ENCODE measurements around the gene TSHB.

The TSHB gene

DNA sequence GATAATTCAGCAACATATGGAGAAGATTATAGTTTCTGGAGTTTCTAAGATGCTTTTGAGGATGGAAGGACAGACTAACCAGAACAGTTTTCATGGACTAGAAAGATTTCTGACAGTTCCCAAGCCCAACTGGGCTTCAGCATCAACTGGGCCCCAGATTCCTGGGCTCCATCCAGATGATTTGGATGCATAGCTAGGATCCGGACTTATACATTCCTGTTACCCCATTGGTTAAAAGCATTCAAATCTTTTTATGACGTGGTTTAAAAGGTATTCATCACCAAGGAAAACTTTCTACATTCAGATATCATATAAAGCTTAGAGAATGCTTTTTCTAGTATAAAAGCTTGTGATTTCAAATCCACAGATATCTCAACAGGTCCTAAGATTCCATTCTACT is 29.7 kb downstream of the TSHB start:
- H3K27ac ChIP-seq = no peak overlapping the region
- TF ChIP-seq, protein P1, sequence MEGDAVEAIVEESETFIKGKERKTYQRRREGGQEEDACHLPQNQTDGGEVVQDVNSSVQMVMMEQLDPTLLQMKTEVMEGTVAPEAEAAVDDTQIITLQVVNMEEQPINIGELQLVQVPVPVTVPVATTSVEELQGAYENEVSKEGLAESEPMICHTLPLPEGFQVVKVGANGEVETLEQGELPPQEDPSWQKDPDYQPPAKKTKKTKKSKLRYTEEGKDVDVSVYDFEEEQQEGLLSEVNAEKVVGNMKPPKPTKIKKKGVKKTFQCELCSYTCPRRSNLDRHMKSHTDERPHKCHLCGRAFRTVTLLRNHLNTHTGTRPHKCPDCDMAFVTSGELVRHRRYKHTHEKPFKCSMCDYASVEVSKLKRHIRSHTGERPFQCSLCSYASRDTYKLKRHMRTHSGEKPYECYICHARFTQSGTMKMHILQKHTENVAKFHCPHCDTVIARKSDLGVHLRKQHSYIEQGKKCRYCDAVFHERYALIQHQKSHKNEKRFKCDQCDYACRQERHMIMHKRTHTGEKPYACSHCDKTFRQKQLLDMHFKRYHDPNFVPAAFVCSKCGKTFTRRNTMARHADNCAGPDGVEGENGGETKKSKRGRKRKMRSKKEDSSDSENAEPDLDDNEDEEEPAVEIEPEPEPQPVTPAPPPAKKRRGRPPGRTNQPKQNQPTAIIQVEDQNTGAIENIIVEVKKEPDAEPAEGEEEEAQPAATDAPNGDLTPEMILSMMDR (conservative IDR thresholded peaks at IDR 0.05) = no peak

GRCh38 chr1:115060501-115060900 is 30.9 kb downstream of the TSHB start:
- TF ChIP-seq, protein P1 (conservative IDR thresholded peaks at IDR 0.05) = no peak
- H3K27ac ChIP-seq = no peak overlapping the region

DNA sequence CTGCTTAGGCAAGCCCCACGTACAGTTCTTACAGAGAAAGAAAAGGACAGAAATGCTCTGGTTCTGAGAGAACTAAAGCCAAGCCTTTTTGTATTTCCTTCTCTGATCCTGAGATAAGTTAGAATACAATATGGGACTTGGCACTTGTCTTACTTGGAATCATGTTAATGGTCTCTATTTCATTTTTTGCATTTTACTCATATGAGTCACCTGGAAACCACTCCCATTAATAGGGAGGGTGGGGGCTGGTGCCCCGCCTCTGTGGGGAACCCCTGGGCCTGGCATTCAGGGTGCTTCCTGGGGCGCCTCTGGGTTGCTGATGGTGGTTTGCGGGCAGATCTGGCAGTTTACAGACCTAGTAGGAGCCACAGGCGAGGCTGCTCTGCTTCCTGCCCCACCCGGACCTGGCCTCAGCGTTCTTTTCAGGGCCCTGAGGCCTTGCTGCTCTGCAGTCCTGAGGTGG is 32.9 kb downstream of the TSHB start:
- TF ChIP-seq, protein P1 (conservative IDR thresholded peaks at IDR 0.05) = no peak
- H3K27ac ChIP-seq = no peak overlapping the region

- TF ChIP-seq, protein P1 (conservative IDR thresholded peaks at IDR 0.05) = no peak
- H3K27ac ChIP-seq = no peak overlapping the region
These were observed 33.7 kb downstream of the TSHB start for GRCh38 chr1:115063228-115063901.

DNA sequence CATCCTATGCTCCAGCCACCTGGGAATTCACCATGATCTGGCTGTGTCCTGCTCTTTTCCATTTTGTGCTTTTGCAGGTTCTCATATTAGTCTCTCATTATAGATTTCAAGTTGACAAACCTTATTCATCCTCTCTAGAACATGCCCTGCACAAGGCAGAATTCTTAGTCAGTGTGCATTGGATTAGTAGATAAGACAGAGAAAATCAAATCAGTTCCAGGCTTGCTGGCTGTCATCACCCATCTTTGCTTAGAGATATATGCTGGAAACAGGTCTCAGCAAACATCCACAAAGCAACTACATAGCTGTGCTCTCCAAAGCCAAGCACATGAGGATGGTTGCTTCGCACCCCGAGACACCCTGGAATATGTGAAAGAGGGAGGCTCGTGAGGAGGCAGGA is 34.8 kb downstream of the TSHB start:
- no peak overlapping the region for H3K27ac ChIP-seq
- TF ChIP-seq, protein P1 (conservative IDR thresholded peaks at IDR 0.05) = no peak

DNA sequence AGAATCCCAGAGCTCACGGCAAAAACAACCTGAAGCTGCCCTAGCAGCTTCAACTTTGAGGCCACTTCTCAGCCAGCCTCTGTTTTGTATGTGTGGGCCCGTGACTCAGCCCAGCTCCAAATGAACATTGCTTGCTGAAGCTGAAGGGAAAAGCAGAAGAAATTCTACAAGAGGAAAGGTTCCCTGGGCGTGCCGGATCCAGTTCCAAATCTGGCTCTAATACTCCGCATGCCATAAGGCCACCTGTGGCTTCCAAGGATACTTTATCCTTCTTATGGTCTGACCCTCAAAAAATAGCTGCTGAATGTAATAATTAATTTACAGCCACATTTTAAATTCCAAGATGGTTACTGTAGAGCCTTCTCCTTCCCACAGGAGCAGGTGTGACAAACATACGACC is 35.4 kb downstream of the TSHB start:
- no peak overlapping the region for H3K27ac ChIP-seq
- TF ChIP-seq, protein P1 (conservative IDR thresholded peaks at IDR 0.05) = no peak

GRCh38 chr1:115067161-115067859 is 37.7 kb downstream of the TSHB start:
- no peak overlapping the region for H3K27ac ChIP-seq
- TF ChIP-seq, protein P1 (conservative IDR thresholded peaks at IDR 0.05) = no peak

All from VCaP (cell line).